GM18868 (cell line): ENCODE results near the gene H3-3A.
"Not testable (repeated sequence)": the region's sequence is repeated elsewhere in the genome, so short reads cannot be mapped to it uniquely, and the experiment has no call there.

Experiments
- ATAC-seq: cut with Tn5 transposase; IDR thresholded peaks from one replicate; pipeline ENCODE4 v1.9.1; 2021; ENCODE audit warnings: mild to moderate bottlenecking, moderate library complexity; ENCODE audit not compliant: unreplicated experiment

Gene H3-3A

DNA sequence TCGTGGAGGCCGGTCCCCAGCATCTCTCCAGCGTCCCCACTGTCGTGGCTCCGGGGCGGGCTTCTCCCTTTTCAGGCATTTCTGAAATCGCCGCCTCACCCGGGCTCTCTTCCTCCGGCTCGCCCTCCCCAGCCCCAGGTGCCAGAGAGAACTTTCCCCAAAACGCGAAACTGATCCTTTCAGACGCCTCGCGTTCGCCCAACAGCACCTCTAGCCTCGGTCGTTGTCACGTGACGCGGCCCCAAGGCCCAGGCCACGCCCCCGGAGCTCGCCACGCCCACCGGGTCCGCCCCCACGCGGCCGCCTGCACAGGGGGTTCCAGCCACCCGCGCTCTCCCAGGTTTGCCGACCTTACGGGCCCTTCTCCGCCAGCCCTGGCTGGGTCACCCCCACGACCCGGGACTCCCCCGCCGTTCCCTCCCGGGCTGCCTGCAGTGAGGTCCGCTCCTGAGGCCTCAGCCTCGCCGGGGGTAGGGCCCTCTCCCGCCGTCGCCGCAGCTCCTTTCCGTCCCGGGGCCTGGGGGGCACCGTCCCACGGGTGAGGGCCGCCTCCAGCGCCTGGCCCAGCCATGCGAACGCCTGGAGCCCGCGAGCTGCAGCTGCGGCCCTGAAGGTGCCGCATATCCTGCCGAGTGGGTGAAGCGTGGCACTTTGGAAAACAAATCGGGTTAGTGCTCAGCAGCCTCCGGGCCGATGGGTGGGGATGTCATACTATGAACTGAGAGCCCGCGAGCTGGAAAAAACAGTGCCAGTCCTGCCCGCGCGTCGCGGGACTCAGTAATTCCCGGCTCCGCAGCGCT is 21.0 kb downstream of the H3-3A start:
- ATAC-seq: peak; percentile 91

DNA sequence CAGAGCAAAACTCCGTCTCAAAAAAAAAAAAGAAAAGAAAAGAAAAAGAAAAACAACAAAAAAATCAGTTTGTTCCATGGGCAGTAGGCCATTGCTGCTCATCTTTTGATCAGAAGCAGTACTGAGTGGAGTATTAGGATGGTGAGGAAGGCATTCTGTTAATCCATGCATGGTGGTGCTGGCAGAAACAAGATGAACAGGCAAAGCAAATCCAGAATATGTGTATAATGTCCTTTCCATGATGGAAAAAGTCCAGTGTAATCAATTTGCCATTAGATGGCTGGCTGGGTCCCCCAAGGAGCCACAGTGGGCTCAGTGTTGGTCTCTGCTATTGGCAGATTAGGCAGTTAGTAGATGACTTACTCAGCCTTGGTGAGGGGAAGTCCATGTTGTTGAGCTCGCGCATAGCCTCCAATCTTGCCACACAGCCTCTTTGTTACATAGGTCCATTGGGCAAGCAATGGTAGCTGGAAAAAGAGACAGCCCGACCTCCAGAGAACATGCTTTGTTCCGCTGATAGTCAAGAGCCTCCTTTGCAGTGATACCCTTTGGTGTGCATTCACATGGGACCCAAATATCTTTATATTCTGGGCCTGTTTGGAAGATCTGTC is 23.3 kb downstream of the H3-3A start:
- peak; percentile 33 for ATAC-seq

DNA sequence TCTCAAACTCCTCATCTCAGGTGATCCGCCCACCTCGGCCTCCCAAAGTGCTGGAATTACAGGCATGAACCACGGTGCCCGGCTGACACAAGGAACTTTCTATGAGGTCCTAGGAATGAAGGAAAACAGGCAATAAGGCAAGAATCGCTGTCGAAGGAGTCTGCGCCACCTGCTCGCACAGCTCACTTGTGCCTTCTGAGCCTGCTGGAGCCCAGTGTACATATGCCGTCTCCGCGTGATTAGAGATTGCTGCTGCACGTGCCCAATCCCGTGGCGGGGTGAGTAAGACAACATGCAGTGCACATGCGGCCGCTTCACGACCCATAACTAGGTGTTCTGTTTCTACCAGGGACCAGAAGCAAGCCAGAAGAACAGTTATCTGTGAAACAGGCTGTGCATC is 24.3 kb downstream of the H3-3A start:
- ATAC-seq: no peak

DNA sequence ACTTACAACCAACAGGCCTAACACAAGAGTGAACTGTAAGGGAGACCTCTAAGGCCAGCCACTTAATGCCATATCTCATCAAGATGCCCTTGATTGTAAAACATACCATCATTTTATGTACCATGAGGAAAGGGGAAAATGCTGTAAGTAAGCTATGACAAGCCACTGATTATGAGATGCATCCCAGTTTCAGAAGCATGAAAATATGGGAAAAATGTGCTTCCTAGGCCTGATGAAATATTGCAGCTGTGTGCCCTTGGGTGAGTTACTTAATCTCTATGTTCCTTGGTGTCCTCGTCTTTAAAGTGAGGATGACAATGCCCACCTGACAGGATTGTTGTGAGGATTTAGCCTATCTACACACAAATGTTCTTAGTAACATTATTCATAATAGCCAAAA is 28.9 kb downstream of the H3-3A start:
- no peak for ATAC-seq

DNA sequence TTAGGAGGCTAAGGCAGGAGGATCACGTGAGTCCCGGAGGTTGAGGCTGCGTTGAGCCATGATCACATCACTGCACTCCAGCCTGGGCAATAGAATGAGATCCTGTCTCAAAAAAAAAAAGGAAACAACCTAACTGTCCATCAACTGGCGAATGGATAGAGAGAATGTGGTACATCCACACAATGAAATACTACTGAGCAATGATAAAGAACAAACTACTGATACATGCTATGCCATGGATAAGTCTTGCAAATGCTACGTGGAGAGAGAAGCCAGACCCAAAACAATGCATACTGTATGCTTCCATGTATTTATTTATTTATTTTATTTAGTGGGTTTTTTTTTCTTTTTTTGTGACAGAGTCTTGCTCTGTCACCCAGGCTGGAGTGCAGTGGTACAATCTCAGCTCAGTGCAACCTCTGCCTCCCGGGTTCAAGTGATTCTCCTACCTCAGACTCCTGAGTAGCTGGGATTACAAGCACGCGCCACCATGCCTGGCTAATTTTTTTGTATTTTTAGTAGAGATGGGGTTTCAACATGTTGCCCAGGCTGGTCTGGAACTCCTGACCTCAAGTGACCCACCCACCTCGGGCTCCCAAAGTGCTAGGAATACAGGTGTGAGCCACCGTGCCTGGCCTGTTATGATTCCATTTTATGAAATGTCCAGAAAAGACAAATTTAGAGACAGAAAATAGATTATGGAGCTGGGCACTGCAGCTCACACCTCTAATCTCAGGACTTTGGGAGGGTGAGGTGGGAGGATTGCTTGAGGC is 29.7 kb downstream of the H3-3A start:
- not testable (repeated sequence) for ATAC-seq

DNA sequence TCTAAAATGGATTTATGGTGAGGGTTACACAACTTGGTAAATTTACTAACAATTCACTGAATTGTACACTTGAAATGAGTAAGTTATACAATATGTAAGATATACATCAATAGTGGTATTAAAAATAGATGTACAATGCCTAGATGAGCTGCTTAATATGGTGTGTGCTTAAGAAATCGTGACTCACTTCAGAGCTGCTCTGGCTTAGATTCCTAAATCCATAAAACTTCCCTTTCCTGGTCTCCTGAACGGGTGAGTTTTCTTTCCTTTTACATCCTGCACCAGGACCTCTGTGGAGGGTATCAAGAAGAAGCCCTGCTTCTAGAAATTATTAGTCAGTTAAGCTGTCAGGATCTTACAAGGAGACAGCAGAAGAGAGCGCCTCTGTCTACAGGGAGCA is 30.4 kb downstream of the H3-3A start:
- no peak for ATAC-seq

DNA sequence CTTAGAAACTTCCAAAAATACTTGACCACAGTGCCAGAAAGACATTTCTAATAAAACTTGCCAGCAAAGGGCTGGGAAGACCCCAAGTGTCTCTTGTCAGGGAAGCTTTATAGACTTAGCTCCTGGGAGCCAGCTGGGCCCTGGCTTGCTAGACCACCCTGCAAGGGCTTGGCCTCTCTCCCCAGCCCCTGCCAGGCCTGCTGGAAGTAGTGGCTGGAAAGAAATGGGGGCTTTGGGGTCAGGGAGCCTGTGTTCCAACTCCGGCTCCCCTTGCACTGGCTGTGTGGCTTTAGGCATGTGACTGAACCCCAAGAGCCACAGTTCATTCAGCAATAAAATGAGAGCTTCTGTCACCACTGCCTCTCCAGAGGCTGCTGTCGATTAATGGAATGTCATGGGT is 31.1 kb downstream of the H3-3A start:
- no peak for ATAC-seq

DNA sequence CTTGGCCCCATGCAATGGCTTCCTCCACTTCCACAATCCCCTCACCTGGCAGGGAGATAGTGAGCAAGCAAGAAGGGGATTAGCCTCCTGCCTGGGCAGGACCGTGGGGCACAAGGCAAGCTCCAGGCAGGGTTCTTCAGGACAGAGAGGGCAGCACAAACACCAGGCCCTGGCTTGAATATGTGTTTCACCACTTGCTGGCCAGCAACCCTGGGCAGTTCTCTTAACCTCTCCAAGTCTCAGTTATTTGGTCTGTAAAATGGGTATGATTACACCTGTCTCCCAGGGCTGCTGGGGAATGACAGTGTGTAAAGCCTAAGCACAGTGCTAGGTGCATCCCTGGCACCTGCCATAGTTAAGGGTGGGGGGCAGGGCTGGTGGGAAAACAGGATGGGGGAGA is 31.9 kb downstream of the H3-3A start:
- ATAC-seq: no peak

DNA sequence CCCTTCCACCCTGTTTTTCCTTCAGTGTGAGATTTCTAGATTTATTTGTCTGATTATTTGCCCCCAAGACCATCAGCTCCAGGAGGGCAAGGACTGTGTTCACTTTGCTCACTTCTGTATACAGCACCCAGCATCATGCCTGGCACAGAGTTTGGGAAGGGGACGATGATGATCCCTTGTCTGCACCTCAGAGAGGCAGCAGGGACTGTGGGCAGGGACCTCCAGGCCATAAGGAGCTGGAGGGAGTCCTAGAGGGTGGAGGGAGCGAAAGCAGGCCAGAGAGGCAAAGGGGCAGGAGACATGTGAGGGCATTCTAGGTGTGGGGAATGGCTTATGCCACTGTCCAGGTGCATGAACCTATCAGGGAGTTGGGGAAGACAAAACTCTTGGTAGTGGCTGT is 32.8 kb downstream of the H3-3A start:
- no peak for ATAC-seq

DNA sequence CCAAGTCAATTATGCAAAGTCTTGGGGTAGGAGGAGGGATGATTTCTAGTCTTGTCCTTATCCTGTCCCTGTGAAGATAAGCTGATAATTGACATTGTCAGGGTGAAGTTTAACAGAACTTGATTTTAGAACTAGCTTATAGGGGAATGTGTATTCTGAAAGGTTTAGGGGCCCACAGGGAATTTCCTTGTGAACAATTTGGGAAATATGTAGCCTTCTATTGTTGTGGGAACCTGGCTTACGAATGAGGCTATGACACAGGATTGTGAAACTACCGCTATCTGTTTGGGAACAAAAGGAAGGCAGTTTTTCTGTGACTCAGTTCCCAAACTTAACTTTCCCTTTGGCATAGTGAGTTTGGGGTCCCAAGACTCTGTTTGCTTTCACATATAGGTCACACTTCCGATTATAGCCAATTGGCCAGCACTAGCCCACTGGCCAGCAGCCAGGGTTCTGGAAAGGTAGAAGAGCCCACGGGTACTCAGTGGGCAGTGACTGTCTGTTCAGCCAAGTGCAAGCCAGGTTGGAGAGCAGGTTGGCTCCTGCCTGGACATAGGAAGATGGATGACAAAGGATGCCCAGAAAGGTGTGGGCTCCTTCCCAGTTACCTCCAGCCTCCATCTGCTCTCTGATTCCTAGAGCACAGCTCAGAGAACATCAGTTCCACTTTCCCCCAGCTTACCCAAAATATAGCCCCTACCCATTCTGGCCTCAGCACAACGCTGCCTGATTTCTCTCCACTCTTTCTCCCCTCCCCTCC is 35.5 kb downstream of the H3-3A start:
- no peak for ATAC-seq

DNA sequence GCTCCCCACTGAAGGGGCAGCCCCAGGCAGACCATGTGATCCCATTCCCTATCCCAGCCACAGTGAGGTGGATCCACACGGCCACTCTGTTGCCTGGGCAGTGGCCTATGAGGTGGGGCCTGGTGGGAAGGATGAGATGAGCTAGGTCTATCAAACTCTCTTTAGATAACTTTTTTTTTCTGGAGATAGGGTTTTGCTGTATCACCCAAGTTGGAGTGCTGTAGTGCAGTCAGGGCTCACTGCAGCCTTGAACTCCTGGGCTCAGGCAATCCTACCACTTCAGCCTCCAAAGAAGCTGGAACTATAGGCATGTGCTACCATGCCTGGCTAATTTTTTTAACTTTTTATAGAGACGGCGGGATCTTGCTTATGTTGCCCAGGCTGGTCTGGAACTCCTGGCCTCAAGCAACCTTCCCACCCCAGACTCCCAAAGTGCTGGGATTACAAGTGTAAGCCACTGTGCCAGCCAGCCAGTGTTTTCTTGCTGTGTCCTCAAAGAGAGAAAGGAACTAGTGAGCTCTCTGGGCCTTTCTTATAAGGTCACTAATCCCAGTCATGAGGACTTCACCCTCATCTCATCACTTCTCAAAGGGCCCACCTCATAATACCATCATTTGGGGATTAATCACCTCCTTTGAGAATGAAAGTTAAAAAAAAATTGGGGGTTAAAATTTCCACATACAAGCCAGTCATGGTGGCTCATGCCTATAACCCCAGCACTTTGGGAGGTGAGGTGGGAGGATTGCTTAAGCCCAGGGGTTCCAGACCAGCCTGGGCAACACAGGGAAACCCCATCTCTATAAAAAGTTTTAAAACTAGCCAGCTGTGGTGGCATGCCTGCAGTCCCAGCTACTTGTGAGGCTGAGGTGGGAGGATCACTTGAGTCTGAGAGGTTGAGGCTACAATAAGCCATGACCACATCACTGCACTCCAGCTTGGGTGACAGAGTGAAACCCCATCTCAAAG is 36.6 kb downstream of the H3-3A start:
- no peak for ATAC-seq

DNA sequence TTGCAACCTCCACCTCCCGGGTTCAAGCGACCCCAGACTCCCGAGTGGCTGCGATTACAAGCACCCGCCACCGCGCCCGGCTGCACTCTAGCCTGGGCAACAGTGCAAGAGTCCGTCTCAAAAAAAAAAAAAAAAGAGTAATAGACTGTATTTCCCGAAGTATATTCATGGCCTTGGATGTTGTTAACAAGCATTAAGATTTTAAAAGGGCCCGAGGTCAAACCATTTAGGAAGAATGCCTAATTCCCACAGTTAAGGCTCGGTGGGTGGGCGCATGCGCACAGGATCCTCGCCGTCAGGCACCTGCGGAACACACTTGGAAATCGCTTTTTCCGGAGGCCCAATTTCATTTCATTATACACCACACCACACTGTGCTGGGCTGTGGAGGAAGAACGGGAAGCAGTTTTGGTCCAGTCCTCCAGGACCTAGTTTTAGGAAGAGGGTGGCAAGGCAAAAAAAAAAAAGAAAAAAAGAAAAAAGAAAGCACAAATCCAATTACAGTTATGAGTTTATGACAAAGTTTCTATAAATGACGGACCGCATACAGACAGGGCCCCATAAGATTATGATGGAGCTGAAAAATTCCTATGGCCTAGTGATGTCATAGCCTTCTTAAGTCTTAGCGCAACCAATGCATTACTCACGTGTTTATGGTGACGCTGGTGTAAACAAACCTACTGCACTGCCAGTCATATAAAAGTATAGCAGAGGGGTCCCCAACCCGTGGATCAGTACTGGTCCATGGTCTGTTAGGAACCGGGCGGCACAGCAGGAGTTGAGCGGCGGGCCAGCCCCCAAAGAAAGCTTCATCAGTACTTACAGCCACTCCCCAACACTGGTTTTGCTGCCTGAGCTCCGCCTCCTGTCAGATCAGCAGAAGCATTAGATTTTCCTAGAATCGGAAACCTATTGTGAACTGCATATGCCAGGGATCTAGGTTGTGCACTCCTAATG is 38.2 kb downstream of the H3-3A start:
- ATAC-seq: no peak

DNA sequence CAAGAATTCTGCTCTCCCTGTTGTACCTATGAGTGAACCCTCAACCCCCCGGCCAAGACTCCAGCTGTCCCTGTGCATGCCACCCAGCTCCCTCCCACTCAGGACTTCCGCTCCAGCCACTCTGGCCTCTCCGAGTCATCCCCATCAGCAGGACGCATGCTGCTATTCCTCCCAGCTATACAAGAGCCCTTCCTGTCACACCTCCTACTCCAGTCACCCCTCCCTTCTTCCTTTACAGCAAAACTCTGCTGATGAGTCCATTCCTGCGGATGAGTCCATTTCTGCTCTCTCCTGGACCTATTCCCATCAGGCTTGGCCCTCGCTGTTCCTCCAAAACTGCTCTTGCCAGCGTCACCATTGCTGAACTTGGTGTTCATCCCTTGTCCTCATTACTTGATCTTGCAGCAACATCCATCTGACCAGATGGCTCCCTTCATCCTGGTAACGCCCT is 42.2 kb downstream of the H3-3A start:
- ATAC-seq: no peak

DNA sequence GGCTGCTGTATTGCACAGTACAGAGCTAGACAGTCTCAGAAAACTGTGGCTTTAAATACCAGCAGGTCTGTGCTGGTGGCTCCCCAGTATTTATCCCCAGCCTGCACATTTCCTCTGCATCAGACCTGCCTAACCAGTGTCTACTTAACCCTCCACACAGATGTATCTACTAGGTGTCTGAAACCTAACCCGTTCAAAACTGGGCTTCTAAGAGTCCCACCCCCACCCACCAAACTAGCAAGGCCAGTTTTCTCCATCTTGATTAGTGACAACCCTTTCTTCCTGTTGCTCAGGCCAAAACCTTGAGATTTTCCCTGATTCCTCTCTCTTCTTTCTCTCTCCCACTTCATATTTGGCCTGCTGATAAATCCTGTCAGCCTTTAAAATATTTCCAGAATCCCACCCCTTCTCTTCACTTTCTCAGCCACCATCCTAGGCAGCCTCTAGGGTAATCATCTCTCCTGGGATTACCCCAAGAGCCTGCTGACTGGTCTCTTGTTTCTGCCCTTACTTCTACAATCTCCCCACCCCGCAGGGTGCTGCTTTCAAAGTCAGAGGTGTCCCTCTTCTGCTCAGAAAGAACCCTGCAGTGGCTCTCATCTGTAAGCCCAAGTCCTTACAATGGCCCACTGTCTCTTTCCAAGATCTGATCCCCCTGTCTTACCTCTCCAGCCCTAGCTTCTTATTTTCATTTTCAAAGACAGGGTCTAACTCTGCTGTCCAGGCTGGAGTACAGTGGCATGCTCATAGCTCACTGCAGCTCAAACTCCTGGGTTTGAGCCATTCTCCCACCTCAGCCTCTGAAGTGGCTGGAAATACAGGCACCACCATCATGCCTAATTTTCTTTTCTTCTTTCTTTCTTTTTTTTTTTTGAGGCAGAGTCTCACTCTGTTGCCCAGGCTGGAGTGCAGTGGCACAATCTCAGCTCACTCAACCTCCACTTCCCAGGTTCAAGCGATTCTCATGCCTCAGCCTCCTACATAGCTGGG is 45.2 kb downstream of the H3-3A start:
- ATAC-seq: no peak

DNA sequence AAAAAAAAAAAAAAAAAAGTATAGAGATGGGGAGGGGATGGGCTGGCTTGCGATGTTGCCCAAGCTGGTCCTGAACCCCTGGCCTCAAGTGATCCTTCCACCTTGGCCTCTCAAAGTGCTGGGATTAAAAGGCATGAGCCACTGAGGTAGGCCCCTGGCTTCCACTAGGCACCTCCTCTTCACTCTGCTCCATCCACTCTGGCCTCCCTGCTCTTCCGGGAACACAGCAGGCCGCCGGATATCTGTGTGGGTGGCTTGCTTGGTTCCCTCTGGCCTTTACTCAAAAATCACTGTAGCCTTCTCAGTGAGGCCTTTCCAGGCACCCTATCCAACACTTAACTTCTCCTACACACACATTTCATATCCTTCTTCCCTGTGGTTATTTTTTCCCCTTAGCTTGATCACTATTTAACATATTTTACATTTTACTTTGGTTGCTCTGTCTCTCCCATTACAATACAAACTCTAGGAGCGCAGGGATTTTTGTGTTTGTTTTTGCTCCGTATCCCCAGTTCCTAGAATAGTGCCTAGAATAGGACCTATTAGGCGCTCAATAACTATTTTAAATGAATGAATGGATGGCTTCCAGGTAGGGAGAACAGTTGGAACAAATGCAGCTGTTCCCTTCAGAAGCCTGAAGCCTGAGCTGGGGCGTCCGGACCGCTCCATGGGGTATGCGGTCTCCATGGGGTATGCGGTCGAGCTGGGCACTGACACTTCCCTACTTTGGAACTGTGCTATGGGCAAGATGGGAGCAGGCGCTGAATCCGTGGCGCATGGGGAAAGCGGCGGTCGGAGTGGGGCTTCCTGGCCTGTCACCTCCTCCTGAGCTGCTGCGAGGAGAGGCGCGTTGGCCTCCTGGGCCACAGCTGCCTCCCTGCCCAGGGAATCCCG is 46.7 kb downstream of the H3-3A start:
- no peak for ATAC-seq

DNA sequence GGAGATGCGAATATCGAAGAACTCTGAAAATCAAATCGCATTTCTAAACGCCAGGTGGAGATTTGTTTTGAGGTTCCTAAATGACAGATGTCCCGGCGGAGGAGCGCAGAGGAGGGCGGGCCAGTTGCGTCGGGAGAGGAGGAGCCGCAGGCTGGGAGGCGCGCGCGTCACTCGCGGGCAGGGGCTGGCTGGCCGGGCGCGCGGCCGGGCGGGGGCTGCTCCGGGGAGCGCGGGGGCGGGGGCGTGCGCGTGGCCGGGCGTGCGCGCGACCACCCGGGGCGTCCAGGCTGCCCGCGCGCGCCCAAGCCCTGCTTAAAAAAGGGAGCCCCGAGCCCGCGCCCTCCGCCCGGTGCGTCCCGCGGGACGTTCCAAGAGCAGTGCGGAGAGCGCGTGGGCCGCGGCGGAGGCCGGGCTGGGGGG is 47.3 kb downstream of the H3-3A start:
- peak; percentile 79 for ATAC-seq
